ENCODE measurements around the gene MYL7.

The MYL7 gene

DNA sequence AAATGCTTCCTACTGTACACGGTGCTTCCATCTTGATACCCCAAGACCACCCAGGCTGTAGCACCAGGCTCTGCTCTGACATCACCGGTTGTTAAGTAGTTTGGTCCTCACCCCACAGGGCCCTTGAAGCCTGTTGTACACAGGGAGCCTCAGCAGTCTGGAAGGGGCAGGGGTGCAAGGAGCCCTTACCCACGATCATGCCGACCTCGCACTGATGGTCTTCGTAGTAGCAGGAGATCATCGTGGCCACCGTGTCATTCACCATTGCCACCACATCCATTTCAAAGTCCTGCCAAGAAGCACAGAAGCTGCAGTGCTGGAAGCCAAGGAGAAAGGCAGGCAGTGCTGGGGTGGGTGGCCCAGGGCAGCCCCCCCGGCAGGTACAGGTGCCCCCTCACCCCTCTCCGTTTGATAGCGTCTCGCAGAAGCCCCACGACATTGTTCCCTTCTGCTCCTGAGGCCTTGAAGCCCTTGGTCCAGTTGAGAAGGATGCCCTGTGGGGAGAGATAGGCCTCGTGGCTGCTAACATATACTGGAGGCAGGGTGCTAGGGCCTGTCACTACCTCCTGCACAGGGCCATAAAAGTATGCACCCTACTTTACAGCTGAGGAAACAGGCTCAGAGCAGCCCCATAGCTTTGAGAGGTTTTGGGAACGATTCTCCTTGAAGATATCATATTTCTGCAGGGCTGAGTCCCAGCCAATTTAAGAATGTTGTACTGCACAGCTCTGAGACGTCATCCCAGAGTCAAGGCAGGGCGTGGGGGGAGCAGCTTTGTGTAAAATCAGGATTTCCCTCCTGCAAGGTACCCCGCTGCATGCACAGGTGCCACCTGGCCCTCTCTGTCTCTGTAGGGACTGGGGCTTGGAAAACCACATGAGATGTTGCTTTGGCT, 8.7 kb upstream of the MYL7 start:
- DNase-seq: no peak

DNA sequence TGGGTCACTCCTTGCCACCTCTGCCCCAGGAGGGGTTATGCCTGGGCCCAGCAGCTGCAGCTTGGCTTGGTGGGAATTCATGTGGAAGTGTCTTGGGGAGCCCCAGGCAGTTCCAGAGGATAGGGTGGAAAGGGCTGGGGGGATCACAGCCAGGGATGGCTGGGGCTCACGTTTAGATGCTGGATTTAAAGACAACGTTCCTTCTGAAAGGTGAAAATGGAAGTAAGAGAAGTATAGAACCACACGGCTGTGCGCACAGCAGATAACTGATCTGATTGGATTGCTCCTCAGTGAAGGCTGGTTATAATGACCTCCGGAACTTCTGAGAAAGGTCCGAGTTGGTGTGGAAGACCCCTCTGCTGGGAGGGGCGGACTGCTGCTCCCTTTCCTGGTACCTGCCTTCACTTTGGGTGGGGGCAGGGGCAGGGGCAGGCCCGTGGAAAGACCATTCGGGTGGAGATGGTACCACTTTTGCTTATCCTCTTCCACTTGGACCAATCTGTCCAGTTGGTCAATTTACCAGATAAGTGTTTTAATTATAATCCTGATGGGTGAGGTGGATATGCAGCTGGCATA, 7.9 kb upstream of the MYL7 start:
- DNase-seq: no peak

- no peak for DNase-seq
Measured at GRCh38 chr7:44148166-44148565, 7.0 kb upstream of the MYL7 start.

GRCh38 chr7:44147026-44147991, 6.2 kb upstream of the MYL7 start:
- no peak for DNase-seq

DNA sequence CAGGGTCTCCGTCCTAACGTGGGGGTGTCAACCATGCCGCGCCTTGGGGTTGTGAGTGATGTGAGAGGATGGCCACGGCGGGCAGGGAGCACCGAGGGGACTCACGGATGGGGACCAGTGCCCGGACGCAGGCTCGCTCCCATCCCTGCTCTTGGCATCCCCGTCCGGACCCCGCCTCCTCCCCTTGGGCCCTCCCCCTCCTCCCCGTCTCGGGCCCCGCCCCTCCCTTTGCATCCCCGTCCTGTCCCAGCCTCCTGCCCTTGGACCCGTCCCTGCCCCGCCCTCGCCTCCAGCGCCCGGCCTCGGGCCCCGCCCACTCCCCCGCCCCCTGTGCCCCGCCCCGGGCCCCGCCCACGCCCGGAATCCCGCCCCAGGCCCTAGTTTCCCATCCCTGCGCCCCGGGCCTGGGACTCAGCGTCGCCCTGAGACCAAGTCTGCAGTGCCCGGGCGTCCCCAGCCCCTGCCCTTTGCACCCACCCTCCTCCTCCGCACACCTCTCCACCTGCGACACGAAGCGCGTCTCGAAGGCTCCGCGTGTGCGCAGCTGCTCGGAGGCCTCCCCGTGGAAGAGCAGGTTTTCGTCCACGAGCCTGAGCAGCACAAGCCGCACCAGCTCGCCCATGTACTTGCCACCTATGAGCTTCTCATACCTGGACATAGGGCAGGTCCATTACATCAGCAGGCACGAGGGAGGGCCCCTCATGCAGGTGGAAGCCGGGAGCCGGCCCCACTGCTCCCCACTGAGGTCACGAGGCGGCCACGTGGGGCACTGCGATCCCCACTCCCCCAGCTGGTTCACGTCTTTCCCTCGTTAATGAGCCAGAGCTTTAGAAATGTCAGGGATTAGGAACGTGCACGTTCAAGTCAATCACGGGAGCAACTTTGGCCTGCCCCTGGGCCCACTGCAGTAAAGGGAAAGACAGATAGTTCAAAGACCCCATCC, 5.1 kb upstream of the MYL7 start:
- peak; percentile 28 for DNase-seq

- peak; percentile 17 for DNase-seq
Measured at GRCh38 chr7:44145479-44145968, 4.4 kb upstream of the MYL7 start.

- DNase-seq: no peak
Measured at GRCh38 chr7:44144968-44145478, 3.9 kb upstream of the MYL7 start.

DNA sequence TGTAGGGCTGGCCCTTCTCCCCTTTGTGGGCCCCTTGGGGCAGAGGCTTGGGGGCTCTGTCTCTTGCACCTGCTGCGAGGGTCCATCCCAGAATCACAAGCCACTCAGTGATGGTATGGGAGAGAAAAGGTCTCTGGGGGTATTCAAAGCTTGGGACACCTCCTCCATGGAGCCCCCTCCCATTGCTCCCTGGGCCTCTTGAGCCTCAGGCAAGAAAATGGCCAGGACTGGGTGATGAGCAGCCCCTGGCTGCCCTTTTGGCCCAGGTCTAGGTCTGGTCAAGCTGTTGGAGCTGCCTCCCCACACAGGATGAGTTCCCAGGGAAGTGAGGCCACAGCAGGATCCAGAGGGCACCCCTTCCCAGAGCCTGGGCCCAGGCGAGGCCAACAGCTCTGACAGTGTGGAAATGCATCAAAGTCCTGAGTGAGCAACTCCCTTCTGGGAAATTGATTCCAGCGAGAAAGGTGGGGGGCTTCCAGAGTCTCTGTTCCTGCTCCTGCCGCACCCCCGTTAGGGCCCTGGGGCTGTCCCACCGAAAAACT, 3.4 kb upstream of the MYL7 start:
- DNase-seq: no peak

DNA sequence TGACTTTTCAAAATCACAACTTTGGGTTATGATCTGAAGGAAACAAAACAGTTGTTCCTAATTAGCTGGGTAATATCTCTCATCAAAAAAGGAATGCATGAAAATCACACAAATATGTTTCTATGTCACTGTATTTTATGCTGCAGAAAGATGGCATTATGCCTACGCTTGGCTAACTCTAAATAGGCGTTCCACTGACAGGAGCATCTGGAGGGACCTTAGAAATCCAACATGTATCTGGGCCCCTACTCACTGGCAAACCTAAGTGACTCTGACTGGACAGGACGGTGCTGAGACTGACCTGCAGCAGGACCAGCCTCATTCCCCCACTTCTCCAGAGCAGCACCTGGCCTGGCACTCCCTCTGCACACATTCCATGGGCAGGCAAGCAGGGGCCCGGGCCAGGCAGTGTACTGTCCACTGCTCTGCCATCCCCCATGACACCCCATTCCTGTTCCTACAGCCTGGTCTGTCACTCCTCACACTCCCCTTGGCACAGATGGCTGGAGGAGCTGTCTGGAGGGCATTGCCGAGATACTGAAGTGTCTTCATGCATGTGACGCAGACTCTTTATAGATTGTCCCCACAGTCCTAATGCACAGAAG, 2.6 kb upstream of the MYL7 start:
- no peak for DNase-seq

DNA sequence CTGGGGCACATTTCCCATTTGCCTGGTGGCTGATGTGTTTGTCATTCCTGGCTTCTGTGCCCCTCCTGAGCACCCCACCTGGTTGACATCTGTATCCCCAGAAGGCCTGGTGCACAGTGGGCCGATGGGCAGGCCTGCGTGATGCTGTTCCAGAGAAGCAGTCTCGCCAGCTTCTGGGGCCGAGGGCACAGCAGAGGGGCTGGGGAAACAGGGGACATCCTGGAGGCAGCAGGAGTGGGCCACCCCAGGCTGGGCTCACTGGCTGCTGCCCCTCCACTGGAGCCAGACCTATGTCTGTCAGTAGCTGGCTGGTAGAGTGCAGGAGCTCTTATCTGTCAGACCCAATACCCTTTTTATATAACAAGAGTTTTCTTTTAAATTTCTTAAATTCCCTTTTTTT, 896 bp upstream of the MYL7 start:
- no peak for DNase-seq

- no peak for DNase-seq
Measured at GRCh38 chr7:44140341-44140740, 791 bp downstream of the MYL7 start.

DNA sequence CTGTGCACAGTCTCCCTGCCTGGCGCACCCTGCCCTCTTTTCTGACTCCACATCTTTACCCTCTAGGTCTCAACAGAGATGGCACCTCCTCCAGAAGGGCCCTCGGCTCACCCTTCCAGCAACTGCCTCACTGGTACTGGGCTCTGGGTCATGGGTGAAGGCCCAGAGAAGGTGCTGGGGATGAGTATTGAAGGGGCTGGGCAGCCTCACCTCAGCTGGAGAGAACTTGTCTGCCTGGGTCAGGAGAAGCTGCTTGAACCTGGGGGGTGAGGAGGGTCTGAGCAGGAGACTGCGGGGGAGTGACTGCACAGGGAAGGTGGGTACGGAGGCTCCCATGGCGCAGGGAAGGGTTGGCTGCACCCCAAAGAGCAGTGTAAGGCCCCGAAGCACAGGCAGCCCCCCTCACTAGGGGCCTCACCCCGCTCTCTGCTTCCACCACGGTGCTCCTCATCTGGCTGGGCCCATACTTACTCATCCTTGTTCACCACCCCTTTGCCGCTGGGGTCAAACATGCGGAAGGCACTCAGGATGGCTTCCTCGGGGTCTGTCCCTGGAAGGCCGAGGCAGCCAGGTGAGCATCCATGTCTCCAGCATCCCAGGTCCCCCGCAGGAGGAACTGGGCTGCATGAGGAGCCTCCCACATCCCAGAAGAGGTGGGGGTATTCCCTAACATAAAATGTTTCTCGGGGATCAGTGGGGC, 1.7 kb downstream of the MYL7 start:
- no peak for DNase-seq

GRCh38 chr7:44138698-44139097, 2.4 kb downstream of the MYL7 start:
- no peak for DNase-seq

DNA sequence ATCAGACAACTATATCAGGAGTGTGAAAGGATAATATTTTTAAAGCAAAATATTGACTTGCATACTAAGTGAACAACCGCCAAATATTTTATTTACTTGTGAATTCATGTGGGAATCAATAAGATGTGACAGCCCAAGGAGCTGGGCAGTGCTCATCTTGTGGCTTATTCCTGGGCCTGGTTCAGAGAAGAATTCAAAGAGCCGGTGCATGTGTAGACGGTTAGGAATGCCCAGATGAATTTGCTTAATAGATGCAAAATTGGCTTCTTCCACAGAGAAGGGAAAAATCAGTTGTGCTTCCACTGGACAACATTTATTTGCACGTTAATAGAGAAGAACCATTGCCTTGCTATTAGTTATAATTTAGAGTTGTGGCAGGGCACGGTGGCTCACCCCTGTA, 4.4 kb downstream of the MYL7 start:
- DNase-seq: no peak

- DNase-seq: no peak
Measured at GRCh38 chr7:44134943-44135628, 6.0 kb downstream of the MYL7 start.

GRCh38 chr7:44133295-44133694, 7.8 kb downstream of the MYL7 start:
- no peak for DNase-seq

- DNase-seq: no peak
Measured at GRCh38 chr7:44132039-44132438, 9.1 kb downstream of the MYL7 start.

DNA sequence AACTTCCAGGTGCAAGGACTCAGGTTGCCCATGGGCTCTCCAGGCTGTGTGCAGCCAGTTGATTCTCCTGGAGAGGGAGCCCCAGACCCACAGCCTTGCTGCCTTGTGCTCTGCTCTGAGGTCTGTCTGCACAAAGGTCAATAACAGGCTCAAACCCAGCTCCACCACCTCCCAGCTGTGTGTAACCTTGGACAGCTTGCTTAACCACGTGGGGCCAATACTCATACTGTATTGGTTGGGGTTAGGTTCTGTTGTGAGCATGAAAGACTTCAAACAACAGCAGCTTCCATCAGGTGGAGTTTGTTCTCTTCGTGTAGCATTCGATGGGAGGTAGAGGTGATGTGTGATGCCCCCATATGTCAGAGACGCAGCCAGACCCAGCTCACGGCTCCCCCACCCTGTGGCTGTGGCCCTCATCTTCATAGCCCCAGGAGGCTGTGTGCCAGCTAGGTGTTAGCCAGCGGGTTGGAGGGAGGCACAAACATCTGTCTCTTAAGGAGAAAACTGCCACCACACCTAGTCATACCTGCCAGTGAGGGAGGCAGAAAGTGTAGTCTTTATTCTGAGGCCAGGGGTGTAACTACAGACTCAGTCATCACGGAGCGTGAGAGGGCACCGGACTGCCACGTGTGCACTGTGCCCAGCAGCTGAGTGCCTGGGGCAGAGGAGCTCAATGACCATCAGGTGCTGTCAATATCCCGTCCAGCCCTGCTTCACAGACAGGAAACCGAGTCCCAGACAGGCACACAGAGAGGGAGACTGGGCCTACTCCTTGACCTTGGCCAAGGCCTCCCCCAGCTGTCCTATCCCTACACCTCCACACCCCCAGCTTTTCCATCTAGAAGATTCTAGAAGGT, 9.7 kb downstream of the MYL7 start:
- DNase-seq: no peak

Measured in activated effector memory CD4-positive, alpha-beta T cell treated with Interleukin-2 at 50 U/mL for 16 hours (primary cell).